Right cardiac atrium (tissue), 5 donors: ENCODE data around the gene MRPL9. TPM values are rescaled to one million over a fixed set of nuclear protein-coding genes. Genes with fewer than 3 reads are reported as not detected.

Experiments used
- polyA plus RNA-seq: library from polyadenylated mRNA; stranded (reverse); fragments of 200-250 nt; gene quantifications from one replicate; pipeline ENCODE4 v1.2.3, GENCODE V29; 2013
- total RNA-seq, 4 donors: library from RNA; stranded (reverse); fragmentation: NEBNext Ultra II Directional; extraction: Animal tissue kit (Norgen Biotek cat#: 25700); gene quantifications; one replicate each; pipeline ENCODE4 v1.2.1, GENCODE V29; 2021
- donor health status: healthy with polysubstance abuse.
- donor health status: DM: no; HTN: yes; CAD: no.
- donor health status: DM: no; HTN: no; CAD: no.
- donor health status: DM: no; HTN: yes; CAD: no; lungs with severe emphysema.
- donor health status: DM: yes; HTN: yes; CAD: no.

Gene MRPL9
- total and polyA plus RNA-seq, 5 donors = 36.7 to 51.8 (median 40.0) TPM

Other genes with a start within 250 kb of the MRPL9 start
- gene TUFT1, start 223.2 kb downstream of the MRPL9 start, total RNA-seq = 1 to 10 TPM; 3.5 to 5.4 (median 4.5) TPM
- gene TUFT1, start 223.2 kb downstream of the MRPL9 start, polyA plus RNA-seq = 3.5 TPM
- 10 to 100 TPM; 34.1 to 36.5 (median 35.5) TPM for gene SNX27, start 151.4 kb downstream of the MRPL9 start, total RNA-seq
- 13.7 TPM for gene SNX27, start 151.4 kb downstream of the MRPL9 start, polyA plus RNA-seq
- gene CELF3, start 46.7 kb downstream of the MRPL9 start, total RNA-seq = under 1 TPM in 1 of 4 donors, not detected in 3; 0.19 TPM
- 0.18 TPM for gene CELF3, start 46.7 kb downstream of the MRPL9 start, polyA plus RNA-seq
- gene RIIAD1, start 42.0 kb downstream of the MRPL9 start, total RNA-seq = 10 to 100 TPM in 1 of 4 donors, 1 to 10 TPM in 3; 6.0 to 19.3 (median 7.7) TPM
- 11.8 TPM for gene RIIAD1, start 42.0 kb downstream of the MRPL9 start, polyA plus RNA-seq
- 1 to 10 TPM; 4.2 to 7.5 (median 6.0) TPM for gene TDRKH, start 27.0 kb upstream of the MRPL9 start, total RNA-seq
- gene TDRKH, start 27.0 kb upstream of the MRPL9 start, polyA plus RNA-seq = 3.4 TPM
- under 1 TPM in 3 of 4 donors, not detected in 1; 0.28 to 0.37 (median 0.32) TPM for gene LINGO4, start 41.9 kb upstream of the MRPL9 start, total RNA-seq
- gene LINGO4, start 41.9 kb upstream of the MRPL9 start, polyA plus RNA-seq = 0.09 TPM
- gene RORC, start 68.3 kb upstream of the MRPL9 start, total RNA-seq = 1 to 10 TPM; 1.3 to 8.2 (median 5.0) TPM
- gene RORC, start 68.3 kb upstream of the MRPL9 start, polyA plus RNA-seq = 3.0 TPM
- gene C2CD4D, start 76.3 kb upstream of the MRPL9 start, total RNA-seq = under 1 TPM in 3 of 4 donors, not detected in 1; 0.11 to 0.21 (median 0.17) TPM
- 0.05 TPM for gene C2CD4D, start 76.3 kb upstream of the MRPL9 start, polyA plus RNA-seq
- under 1 TPM in 3 of 4 donors, not detected in 1; 0.24 to 0.53 (median 0.42) TPM for gene THEM5, start 90.2 kb upstream of the MRPL9 start, total RNA-seq
- gene THEM5, start 90.2 kb upstream of the MRPL9 start, polyA plus RNA-seq = 0.11 TPM
- gene THEM4, start 146.0 kb upstream of the MRPL9 start, total RNA-seq = 10 to 100 TPM; 18.8 to 19.5 (median 19.0) TPM
- gene THEM4, start 146.0 kb upstream of the MRPL9 start, polyA plus RNA-seq = 27.2 TPM
- 100 to 1,000 TPM; 108 to 245 (median 200) TPM for gene S100A10, start 230.4 kb upstream of the MRPL9 start, total RNA-seq
- gene S100A10, start 230.4 kb upstream of the MRPL9 start, polyA plus RNA-seq = 223 TPM